EH (cell line): ENCODE results near the gene BATF.
A peak's percentile ranks its signal among the peaks of the same experiment; 100 is the strongest.
"Not testable (repeated sequence)": the region's sequence is repeated elsewhere in the genome, so short reads cannot be mapped to it uniquely, and the experiment has no call there.

ENCODE experiments used
- DNase-seq: peaks from one replicate; pipeline ENCODE4 v3.0.0-alpha.2; 2015; ENCODE audit warnings: low read depth

BATF gene, protein sequence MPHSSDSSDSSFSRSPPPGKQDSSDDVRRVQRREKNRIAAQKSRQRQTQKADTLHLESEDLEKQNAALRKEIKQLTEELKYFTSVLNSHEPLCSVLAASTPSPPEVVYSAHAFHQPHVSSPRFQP

DNA sequence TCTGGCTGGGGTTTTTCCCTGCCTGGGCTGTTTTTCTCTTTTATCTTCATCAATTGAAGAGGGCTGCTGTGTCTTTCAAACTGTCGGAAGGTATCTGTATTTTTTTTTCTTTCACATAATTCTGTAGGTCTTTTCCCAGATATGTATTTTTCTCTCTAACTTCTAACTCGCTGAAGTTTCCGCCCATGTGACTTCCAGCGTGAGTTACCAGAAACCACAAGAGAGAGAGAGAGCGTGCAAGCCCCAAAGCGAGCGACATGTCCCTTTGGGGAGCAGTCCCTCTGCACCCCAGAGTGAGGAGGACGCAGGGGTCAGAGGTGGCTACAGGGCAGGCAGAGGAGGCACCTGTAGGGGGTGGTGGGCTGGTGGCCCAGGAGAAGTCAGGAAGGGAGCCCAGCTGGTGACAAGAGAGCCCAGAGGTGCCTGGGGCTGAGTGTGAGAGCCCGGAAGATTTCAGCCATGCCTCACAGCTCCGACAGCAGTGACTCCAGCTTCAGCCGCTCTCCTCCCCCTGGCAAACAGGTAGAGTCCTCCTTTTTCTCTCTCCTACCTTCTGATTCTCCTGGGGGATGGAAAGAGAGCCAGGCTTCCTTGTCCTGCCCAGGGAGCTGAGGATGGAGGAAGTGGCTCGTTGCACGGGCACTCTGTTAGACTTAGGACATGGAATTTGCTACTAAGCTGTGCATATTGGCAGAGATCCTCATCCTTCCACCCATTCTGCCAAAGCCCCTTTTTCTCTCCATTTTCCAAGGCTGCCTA, at the start of gene BATF:
TSS of gene BATF (plus strand) at position 246 of the 759 bp plus-strand sequence. CDS start at position 460, 214 bp downstream.
- DNase-seq, result no peak

DNA sequence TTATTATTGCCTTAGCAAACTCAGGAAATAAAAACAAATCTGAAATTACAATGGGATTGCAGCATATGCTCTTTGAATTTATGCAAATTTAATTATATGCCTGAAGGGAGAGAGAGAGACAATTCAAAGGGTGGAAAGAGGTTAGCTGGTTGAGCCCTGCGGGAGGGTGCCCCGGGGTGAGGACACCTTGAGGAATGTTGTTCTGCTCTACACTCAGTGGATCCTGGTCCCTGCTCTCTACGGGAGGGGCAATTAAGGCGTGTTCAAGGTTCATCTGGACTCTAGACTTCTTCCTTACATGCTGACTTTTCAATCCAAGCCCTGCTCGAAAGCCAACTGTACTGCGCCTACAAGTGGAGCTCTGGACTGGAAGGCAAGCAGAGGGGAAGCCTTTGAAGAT, 48.1 kb upstream of the BATF start:
- not testable (repeated sequence) for DNase-seq

GRCh38 chr14:75476274-75476995, 45.8 kb upstream of the BATF start:
- DNase-seq, result no peak

- no peak for DNase-seq
Measured at GRCh38 chr14:75477881-75478280, 44.4 kb upstream of the BATF start.

DNA sequence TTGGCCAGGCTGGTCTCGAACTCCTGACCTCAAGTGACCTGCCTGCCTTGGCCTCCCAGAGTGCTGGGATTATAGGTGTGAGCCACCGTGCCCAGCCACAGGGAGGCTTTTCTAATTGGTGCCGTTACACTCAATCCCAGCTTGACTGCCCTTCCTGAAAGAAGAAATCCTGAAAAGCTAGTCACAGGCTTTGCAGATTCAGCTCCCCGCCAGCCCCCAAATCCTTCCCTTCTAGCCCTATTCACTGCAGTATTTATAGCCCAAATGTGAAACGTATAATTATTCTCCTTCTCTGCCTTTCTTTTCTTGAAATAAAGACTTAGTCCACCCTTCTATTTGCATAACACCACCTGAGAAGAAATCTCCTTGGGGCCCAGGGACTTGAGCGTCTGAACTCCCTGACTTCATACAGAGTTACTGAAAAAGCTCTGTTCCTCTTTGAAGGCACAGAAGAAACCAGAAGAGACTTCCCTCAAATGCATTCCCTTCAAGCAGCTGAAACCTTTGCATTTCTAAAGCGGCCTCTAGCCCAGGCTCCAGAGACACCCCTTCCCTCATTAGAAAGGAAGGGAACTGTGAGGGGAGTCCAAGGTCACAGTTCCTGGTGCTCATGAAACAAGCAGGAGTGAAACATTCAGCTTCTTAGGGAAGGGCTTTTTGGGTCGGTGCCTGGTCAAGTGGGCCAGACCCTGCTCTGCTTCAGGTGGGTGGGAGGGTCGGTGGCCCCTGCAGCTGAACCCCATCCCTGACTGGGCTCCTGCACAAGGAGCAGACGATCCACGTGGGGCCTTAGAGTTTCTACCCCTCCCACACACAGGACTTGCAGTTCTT, 42.3 kb upstream of the BATF start:
- DNase-seq, result no peak

- DNase-seq, result no peak
Measured at GRCh38 chr14:75482366-75482765, 39.9 kb upstream of the BATF start.

GRCh38 chr14:75484711-75485429, 37.4 kb upstream of the BATF start:
- no peak for DNase-seq

GRCh38 chr14:75486318-75486717, 36.0 kb upstream of the BATF start:
- DNase-seq, result no peak

GRCh38 chr14:75487155-75487671, 35.1 kb upstream of the BATF start:
- no peak for DNase-seq

GRCh38 chr14:75489480-75489837, 32.8 kb upstream of the BATF start:
- DNase-seq, result no peak

DNA sequence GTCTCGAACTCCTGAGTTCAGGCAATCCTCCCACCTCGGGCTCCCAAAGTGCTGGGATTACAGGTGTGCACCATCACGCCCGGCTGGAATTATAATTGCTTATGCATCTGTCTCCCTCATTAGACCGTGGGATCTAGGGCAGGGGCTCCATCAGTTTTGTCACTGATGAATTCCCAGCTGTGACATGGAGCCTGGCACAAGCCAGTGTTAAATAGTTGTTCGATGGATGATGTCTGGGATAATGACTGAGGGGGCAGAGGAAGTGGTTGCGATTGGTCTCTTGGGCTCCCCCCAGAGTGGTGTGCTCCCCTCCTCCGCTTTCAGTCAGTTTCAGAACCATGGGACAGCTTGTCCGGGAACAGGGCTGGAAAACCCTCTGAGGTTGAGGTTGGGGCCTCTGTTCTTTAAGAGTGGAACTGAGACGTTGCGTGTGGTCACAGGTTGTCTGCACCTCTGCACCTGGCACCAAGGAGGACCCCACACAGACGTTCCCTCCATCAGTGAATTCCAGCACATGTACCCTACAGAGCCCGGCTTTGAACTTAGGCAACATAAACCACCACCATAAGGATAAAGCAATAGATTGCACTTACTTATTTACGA, 30.8 kb upstream of the BATF start:
- no peak for DNase-seq

DNA sequence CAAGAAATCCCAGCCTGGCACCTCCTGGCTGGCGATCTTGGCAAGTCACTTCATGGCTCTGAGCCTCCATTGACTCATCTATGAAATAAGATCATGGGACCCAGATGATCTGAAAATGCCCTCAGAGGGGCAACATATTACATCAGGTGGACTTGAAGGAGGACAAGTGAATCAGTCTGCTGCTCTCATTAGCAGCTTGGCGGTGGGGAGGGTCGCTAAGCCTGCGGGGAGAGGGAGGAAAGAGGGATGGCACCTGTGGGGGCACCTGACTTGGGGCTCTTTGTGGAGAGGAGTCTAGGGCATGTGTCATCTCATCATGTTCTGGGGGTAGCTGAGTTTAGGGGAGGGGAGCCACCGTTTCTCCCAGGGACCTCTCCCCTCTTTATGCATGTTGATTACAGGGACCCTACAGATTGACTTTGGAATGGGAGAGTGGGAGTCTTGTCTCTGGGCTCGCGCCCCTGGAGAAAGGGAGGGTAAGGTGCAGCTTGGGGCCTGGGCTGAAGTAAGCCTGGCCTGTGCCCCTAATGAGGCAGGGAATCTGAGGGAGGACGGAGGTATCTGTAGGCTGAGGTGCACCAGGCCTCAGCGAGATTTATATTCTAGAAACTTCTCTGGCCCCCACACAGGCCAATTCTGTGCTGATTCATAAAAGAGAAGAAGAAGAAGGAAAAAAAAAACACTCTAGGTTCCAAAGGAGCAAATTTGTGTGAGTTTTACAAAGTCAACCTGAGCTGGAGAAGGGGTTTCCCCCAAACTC, 29.3 kb upstream of the BATF start:
- DNase-seq, result no peak

DNA sequence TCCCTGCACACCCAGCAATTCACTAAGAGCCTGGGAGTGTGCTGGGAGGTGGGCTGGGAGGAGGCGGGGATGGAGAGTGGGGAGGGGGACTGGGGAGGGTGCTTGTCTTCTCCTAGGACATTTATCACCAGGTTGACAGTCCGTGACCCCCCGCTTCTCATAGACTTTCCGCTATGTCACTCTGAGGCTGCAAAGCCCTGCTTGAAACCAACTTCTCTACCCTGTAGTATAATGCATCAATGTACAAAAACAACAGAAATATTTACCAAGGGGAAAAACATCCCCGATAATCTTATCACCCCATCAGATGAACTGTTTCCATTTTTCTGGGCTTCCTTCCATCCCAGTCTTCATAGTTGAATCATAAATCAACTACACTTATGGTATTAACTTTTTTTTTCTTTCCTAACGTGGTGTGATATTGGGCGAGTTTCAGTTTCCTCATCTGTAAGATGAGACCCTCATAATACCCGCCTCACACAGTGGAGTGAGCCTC, 28.6 kb upstream of the BATF start:
- no peak for DNase-seq

GRCh38 chr14:75494896-75495295, 27.4 kb upstream of the BATF start:
- peak; percentile 21 for DNase-seq

DNA sequence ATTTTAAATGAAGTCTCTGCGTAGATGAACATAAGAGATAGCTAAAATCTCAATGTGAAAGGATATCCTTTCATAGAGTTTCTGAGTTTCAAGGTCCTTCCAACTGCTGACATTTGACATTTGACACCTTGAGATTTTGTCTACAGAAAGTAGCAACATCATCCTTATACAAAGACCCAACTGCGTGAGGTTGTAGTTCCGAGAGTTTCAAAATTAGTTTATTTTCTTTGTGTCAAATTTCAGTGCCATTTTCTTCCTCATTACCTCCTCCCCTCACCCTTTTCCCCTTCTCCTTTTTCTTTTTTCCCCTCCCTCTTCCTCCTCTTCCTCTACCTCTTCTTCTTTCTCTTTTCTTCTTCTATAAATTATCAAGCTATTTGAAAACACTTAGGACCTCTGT, 26.9 kb upstream of the BATF start:
- no peak for DNase-seq

- DNase-seq, result no peak
Measured at GRCh38 chr14:75495882-75496281, 26.4 kb upstream of the BATF start.

DNA sequence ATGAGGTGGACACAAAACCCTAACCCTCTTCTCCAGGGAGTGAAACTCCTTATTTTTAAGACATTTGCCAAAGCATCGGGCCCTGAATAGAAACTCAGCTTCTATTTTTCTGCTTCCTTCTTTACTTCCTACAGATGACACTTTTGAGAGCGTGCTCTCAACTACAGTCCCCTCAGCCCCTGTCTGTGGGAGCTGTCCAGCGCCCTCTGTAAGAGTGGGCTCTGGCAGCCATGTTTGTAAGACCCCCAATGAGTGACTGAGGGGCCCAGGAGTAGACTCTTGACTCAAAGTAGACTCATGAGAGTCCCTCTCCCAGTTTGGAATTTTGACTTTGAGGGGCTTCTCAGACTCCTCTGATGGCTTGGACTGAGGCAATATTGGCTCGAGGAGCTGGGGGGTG, 25.5 kb upstream of the BATF start:
- no peak for DNase-seq

DNA sequence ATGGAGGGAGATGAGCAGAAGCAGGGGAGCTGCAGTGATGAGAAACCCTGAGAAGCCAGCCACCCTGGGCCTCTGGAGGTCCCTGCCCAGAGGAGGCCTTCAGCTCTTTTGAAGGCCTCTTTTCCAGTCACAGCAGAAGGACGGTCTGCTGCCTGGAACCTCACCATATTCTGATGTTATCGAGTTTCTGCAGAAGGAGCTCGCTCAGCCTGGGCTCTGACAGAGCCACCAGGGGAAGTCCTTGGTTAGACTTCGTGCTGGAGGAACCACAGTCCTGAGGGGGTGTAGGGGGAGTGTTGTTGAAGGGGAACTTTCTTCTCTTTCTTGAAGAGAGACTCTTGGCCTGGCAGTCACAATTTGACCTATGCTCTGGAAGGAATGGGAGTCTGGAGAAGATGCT, 25.1 kb upstream of the BATF start:
- no peak for DNase-seq

DNA sequence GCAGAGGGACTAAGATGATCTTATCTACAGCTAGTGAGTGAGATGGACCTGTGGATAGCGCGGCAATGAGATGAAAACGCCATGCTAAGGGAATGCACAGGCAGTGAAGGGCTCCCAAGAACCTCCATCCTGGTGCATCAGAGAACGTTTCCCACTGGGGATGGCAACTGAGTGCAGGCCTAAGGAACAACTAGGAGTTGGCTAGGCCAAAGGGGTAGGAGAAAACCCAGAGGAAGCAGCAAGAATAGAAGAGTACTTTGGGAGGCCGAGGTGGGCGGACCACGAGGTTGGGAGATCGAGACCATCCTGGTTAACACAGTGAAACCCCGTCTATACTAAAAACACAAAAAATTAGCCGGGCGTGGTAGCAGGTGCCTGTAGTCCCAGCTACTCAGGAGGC, 24.6 kb upstream of the BATF start:
- DNase-seq, result no peak
